T-cell (primary cell): ENCODE data around the gene NCBP2. TPM values are rescaled to one million over a fixed set of nuclear protein-coding genes. Genes with fewer than 3 reads are reported as not detected.

Experiments
- ATAC-seq, 4 experiments: fragments of 200-7000 bp in 3 of 4; fragments of 150-1000 bp in 1 of 4; cut with Tn5 transposase; replicated peaks in 1 of 4; 1 replicate in 3 of 4; 2 replicates in 1 of 4; pipeline ENCODE4 v1.10.0; 2021; ENCODE audit warnings: moderate library complexity in 3 of 4, mild to moderate bottlenecking in 2 of 4, moderate number of reproducible peaks in 1 of 4
- CTCF ChIA-PET, 2 donors: fragments of 300-600 bp; sonication (Branson Sonifier 250); formaldehyde crosslinking; loops; one replicate each; lab custom pipeline; 2022; ENCODE audit warnings: antibody characterized with exemption in 2 of 2; lab: Charles Lee
- POLR2A ChIA-PET, 2 donors: fragments of 300-600 bp; sonication (Branson Sonifier 250); formaldehyde crosslinking; loops; one replicate each; lab custom pipeline; 2022; ENCODE audit warnings: antibody characterized with exemption in 2 of 2; lab: Charles Lee
- DNase-seq, 35 experiments: peaks; one replicate each; pipeline versions ENCODE4 v3.0.0 to v3.0.0-alpha.2; 2013 to 2023
- H3K27ac ChIP-seq: one replicate; pipeline ENCODE4 v1.5.1; 2013; ENCODE audit warnings: low read length
- H3K27me3 ChIP-seq, 2 experiments: replicated peaks in 1 of 2; 1 replicate in 1 of 2; 2 replicates in 1 of 2; pipeline versions ENCODE4 v1.6.1 to v1.7.0; 2013; ENCODE audit warnings: low read length in 1 of 2, mixed read lengths in 1 of 2; ENCODE audit not compliant: control insufficient read depth in 2 of 2, insufficient read depth in 2 of 2; ENCODE audit errors: extremely low read depth in 1 of 2
- H3K36me3 ChIP-seq, 2 donors: 1 replicate in 1 of 2; 2 replicates in 1 of 2; pipeline versions ENCODE4 v1.6.1 to v1.7.0; 2013; ENCODE audit warnings: low read length in 1 of 2; ENCODE audit not compliant: control insufficient read depth in 2 of 2, insufficient read depth in 1 of 2; ENCODE audit errors: extremely low read depth in 1 of 2
- H3K4me1 ChIP-seq, 2 experiments: 1 replicate in 1 of 2; 2 replicates in 1 of 2; pipeline versions ENCODE4 v1.6.1 to v1.7.0; 2013; ENCODE audit warnings: low read length in 2 of 2, mixed read lengths in 1 of 2; ENCODE audit not compliant: insufficient read depth in 2 of 2, control insufficient read depth in 1 of 2; ENCODE audit errors: extremely low read depth in 1 of 2
- H3K4me3 ChIP-seq, 2 donors: 1 replicate in 1 of 2; 2 replicates in 1 of 2; pipeline versions ENCODE4 v1.5.1 to v1.7.0; 2013; ENCODE audit warnings: mild to moderate bottlenecking in 2 of 2, low read length in 1 of 2, moderate library complexity in 1 of 2; ENCODE audit not compliant: control insufficient read depth in 1 of 2; ENCODE audit errors: extremely low read depth in 1 of 2
- H3K9me3 ChIP-seq: 2 replicates; pipeline ENCODE4 v1.7.0; 2013
- H3K27ac Mint-ChIP-seq, 2 donors: one replicate each; pipeline ENCODE4 v1.8.0; 2020 to 2021; ENCODE audit warnings: mild to moderate bottlenecking in 2 of 2, mixed read lengths in 2 of 2
- H3K27me3 Mint-ChIP-seq, 2 donors: one replicate each; pipeline ENCODE4 v1.8.0; 2021 to 2022; ENCODE audit warnings: mixed read lengths in 2 of 2
- H3K36me3 Mint-ChIP-seq: one replicate; pipeline ENCODE4 v1.8.0; 2021; ENCODE audit warnings: mixed read lengths
- H3K4me1 Mint-ChIP-seq, 3 donors: one replicate each; pipeline ENCODE4 v1.8.0; 2020 to 2022; ENCODE audit warnings: mixed read lengths in 3 of 3, mild to moderate bottlenecking in 1 of 3
- H3K4me3 Mint-ChIP-seq, 3 donors: one replicate each; pipeline ENCODE4 v1.8.0; 2020 to 2022; ENCODE audit warnings: mild to moderate bottlenecking in 3 of 3, mixed read lengths in 3 of 3, moderate library complexity in 3 of 3
- H3K9me3 Mint-ChIP-seq, 3 donors: one replicate each; pipeline ENCODE4 v1.8.0; 2020 to 2022; ENCODE audit warnings: mixed read lengths in 3 of 3
- WGBS: methylation state at CpG from one replicate; pipeline ENCODE4 v1.1.5; 2013; ENCODE audit warnings: missing lambda C conversion rate; ENCODE audit not compliant: insufficient coverage; 5-methylcytosine and 5-hydroxymethylcytosine counted together
- total RNA-seq, 35 experiments: library from RNA in 6 of 35; stranded (reverse) in 6 of 35; fragments of 120-200 nt in 1 of 35; gene quantifications; one replicate each; pipeline versions ENCODE4 v1.2.1 to v1.2.4 and lab custom pipeline; 2013 to 2026

The NCBP2 gene
- total RNA-seq, 5 donors from 2014 or later (not counting 1 experiment from before 2014, with no cell fraction given) = 48.4 to 70.6 (median 59.3) TPM

DNA sequence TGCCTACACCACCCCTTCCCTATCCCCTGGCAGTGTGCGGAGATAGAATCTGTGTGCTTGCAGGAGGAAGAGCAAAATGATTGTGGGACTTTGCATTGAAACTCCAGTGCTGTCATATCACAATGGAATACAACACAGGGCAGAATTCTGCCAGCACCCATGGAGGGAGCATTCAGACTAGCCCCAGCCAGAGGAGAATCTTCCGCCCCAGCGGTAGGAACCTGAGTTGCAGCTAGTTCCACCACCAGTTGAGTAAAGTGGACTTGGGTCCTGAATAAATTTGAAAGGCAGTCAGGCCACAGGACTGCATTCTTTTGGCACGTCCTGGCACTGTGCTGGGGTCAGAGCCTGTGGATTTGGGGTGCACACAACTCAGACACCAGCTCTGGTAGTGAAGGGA lies 27.5 kb downstream of the NCBP2 start:
- H3K27ac ChIP-seq = no peak overlapping the region
- ATAC-seq (no peak), DNase-seq (no peak)
- Mint-ChIP-seq H3K27ac (no peak overlapping the region), H3K4me1 (peaks cover 0 to 7% (median 0%) of the 10 kb centered on the region in 3 donors), H3K27me3 (no peaks in the 10 kb centered on the region), H3K36me3 (peaks cover 40% of the 10 kb centered on the region), H3K9me3 (peaks cover 0 to 7% (median 0%) of the 10 kb centered on the region in 3 donors), H3K4me3 (no peak overlapping the region)
- no peaks in the 10 kb centered on the region for H3K4me1 ChIP-seq
- H3K27me3 ChIP-seq = no peaks in the 10 kb centered on the region
- no peak overlapping the region for H3K4me3 ChIP-seq
- POLR2A ChIA-PET = no interaction called here
- H3K36me3 ChIP-seq = peaks cover 6 to 17% of the 10 kb centered on the region in 2 donors
- WGBS = 95% methylated on average over 3 of the region's 4 CpGs
- no peaks in the 10 kb centered on the region for H3K9me3 ChIP-seq
- CTCF ChIA-PET = no interaction called here

DNA sequence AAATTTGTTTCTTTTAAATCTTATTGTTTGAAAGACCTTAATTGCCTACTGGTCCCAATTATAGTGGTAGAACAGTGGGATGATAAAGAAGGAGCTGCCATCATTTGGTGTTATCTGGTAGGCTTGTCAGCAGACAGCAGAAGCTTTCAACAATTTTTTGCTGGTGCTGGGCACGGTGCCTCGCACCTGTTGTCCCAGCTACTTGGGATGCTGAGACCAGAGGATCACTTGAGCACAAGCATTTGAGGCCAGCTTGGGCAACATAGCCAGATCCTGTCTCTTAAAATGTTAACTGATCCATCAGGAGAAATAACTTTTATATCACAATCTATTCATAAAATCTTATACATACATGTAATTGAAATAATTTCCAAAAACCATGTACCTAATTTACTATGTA lies 38.6 kb downstream of the NCBP2 start:
- WGBS = no CpG with 5 or more reads among the region's 2 CpGs
- H3K4me3 ChIP-seq = no peak overlapping the region

DNA sequence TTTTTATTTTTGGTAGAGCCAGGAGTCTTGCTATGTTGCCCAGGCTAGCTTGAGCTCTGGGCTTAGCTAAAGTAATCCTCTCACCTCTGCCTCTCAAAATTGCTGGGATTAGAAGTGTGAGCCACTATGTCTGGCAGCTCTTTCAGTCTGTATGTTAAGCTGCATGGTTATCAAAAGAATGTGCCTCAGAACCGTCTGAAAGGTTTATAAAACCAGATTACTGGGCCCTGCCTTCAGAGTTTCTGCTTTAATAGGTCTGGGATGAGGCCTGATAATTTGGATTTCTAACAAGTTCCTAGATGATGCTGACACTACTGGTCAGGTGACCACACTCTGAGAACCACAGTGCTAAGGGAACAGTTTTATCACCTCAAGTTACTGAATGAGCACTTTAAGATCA lies 40.0 kb downstream of the NCBP2 start:
- H3K4me3 Mint-ChIP-seq = no peak overlapping the region
- Histone ChIP-seq H3K27ac (no peak overlapping the region), H3K4me1 (no peaks in the 10 kb centered on the region), H3K27me3 (no peaks in the 10 kb centered on the region), H3K36me3 (peaks cover 7 to 56% of the 10 kb centered on the region in 2 donors), H3K9me3 (no peaks in the 10 kb centered on the region), H3K4me3 (no peak overlapping the region)
- H3K9me3 Mint-ChIP-seq = no peaks in the 10 kb centered on the region
- peaks cover 55% of the 10 kb centered on the region for H3K36me3 Mint-ChIP-seq
- DNase-seq = no peak
- POLR2A ChIA-PET = interaction anchor here in 1 of 2 donors (0.5 kb wide), 1 partner anchor 816 kb away, joined by 3 read pairs; no protein-coding TSS in a partner anchor
- H3K27me3 Mint-ChIP-seq = no peaks in the 10 kb centered on the region
- ATAC-seq = no peak
- WGBS = 100% methylated on average over 1 of the region's 1 CpG
- H3K4me1 Mint-ChIP-seq = peaks cover 0 to 3% (median 0%) of the 10 kb centered on the region in 3 donors
- CTCF ChIA-PET = no interaction called here
- no peak overlapping the region for H3K27ac Mint-ChIP-seq

More for the DNA sequence above, 38.6 kb downstream of the NCBP2 start:
- H3K27ac ChIP-seq = no peak overlapping the region
- no peak overlapping the region for H3K27ac Mint-ChIP-seq
- ChIA-PET CTCF (interaction anchor here in 1 of 2 donors (0.5 kb wide), 1 partner anchor 9 kb away, joined by 4 read pairs; no protein-coding TSS in a partner anchor), POLR2A (interaction anchor here in 1 of 2 donors (0.6 kb wide), 1 partner anchor 154 kb away, joined by 5 read pairs; no protein-coding TSS in a partner anchor)
- H3K36me3 Mint-ChIP-seq = peaks cover 65% of the 10 kb centered on the region
- H3K4me1 ChIP-seq = no peaks in the 10 kb centered on the region
- H3K9me3 Mint-ChIP-seq = no peaks in the 10 kb centered on the region
- H3K27me3 ChIP-seq = no peaks in the 10 kb centered on the region
- ATAC-seq (no peak), DNase-seq (no peak)
- no peaks in the 10 kb centered on the region for H3K27me3 Mint-ChIP-seq
- no peaks in the 10 kb centered on the region for H3K9me3 ChIP-seq
- no peaks in the 10 kb centered on the region for H3K4me1 Mint-ChIP-seq
- no peak overlapping the region for H3K4me3 Mint-ChIP-seq
- H3K36me3 ChIP-seq = peaks cover 7 to 62% of the 10 kb centered on the region in 2 donors

DNA sequence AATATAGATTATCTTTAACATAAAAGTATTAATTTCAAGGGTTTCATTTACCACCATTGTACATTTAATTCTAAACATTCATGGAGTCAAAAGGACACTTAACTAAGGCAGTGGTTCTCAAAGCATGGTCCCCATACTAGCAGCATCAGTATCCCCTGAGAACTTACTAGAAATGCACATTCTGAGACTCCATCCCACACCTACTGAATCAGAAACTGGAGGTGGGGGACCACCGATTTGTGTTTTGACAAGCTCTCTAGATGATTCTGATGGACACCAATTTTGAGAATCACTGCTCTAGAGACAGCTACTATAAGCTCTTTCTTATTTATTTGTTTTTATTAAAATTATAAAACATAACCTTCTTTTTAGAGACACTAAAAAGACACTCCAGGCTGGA lies 40.6 kb downstream of the NCBP2 start:
- H3K27ac ChIP-seq = no peak overlapping the region
- H3K36me3 ChIP-seq = peaks cover 7 to 51% of the 10 kb centered on the region in 2 donors
- Mint-ChIP-seq H3K36me3 (peaks cover 53% of the 10 kb centered on the region), H3K4me1 (peaks cover 0 to 5% (median under 1%) of the 10 kb centered on the region in 3 donors), H3K27me3 (no peaks in the 10 kb centered on the region), H3K4me3 (no peak overlapping the region), H3K27ac (no peak overlapping the region), H3K9me3 (no peaks in the 10 kb centered on the region)
- H3K4me1 ChIP-seq = no peaks in the 10 kb centered on the region
- no peaks in the 10 kb centered on the region for H3K27me3 ChIP-seq
- no peaks in the 10 kb centered on the region for H3K9me3 ChIP-seq
- no CpG with 5 or more reads among the region's 1 CpG for WGBS
- POLR2A ChIA-PET = interaction anchor here in 1 of 2 donors (0.6 kb wide), 1 partner anchor 192 kb away, joined by 3 read pairs; no protein-coding TSS in a partner anchor
- no peak overlapping the region for H3K4me3 ChIP-seq
- CTCF ChIA-PET = no interaction called here
- DNase-seq (no peak), ATAC-seq (no peak)

DNA sequence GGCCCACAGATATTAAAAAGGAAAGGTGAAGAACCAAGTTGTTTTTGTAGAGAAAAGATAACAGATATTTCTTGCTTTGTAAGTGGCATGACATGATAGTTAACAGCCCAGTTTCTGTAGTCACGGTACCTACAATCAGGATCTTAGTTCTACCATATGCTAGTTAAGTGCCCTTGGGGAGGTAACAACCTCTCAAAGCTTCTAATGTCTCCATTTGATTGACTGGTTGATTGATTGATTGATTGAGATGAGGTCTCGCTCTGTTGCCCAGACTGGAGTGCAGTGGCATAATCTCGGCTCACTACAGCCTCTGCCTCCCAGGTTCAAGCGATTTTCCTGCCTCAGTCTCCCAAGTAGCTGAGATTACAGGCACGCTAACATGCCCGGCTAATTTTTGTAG lies 46.1 kb downstream of the NCBP2 start:
- Mint-ChIP-seq H3K9me3 (no peaks in the 10 kb centered on the region), H3K4me1 (peaks cover 16 to 19% (median 16%) of the 10 kb centered on the region in 3 donors), H3K27ac (no peak overlapping the region), H3K4me3 (no peak overlapping the region), H3K36me3 (peaks cover 25% of the 10 kb centered on the region), H3K27me3 (no peaks in the 10 kb centered on the region)
- no peaks in the 10 kb centered on the region for H3K27me3 ChIP-seq
- 100% methylated on average over 5 of the region's 6 CpGs for WGBS
- ATAC-seq = no peak
- POLR2A ChIA-PET = no interaction called here
- DNase-seq = no peak
- peaks cover 2 to 9% of the 10 kb centered on the region in 2 donors for H3K36me3 ChIP-seq
- CTCF ChIA-PET = no interaction called here
- H3K4me1 ChIP-seq = no peaks in the 10 kb centered on the region
- H3K27ac ChIP-seq = no peak overlapping the region
- H3K4me3 ChIP-seq = no peak overlapping the region
- H3K9me3 ChIP-seq = no peaks in the 10 kb centered on the region

DNA sequence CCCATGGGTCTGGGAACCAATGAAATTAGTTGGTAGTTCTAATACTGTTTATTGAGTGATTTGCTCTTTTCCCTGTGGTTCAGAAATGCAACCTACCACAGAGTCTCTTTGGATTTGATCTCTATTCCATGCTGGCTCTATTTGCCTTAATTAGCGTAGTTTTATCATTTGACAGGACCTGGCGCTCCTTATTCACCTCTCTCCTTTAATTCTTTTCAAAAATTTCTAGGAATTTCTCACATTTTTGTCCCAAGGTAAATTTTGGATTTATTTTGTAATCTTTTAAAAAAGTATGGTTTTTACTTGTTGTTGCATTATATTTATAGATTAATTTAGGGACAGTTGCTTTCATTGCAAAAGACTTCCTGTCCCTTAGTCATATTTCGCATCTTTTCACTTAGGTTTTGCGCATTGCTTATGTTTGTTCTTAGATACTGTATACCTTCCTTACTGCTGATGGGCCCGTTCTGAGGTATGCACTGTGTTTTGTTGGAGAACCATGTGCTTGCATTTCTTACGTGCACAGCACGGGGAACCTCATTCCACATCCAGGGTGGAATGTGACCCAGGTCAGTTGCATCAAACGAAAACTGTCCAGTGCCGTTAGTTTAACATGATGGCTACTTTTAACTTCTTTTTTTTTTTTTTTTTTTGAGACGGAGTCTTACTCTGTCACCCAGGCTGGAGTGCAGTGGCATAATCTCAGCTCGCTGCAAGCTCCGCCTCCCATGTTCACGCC lies 47.6 kb downstream of the NCBP2 start:
- ChIA-PET POLR2A (interaction anchor here in 1 of 2 donors (0.7 kb wide), 1 partner anchor 27 kb away, joined by 3 read pairs; the partner anchor contains the start of gene SENP5), CTCF (interaction anchor here in 1 of 2 donors (0.6 kb wide), 1 partner anchor 9 kb away, joined by 4 read pairs; no protein-coding TSS in a partner anchor)
- Histone ChIP-seq H3K4me3 (no peak overlapping the region), H3K27ac (no peak overlapping the region), H3K36me3 (peaks cover under 1 to 2% of the 10 kb centered on the region in 2 donors), H3K9me3 (no peaks in the 10 kb centered on the region), H3K4me1 (no peaks in the 10 kb centered on the region), H3K27me3 (no peaks in the 10 kb centered on the region)
- no peak for ATAC-seq
- no peaks in the 10 kb centered on the region for H3K9me3 Mint-ChIP-seq
- DNase-seq = no peak
- peaks cover 27 to 34% (median 30%) of the 10 kb centered on the region in 3 donors for H3K4me1 Mint-ChIP-seq
- H3K27ac Mint-ChIP-seq = no peak overlapping the region
- H3K27me3 Mint-ChIP-seq = no peaks in the 10 kb centered on the region
- H3K36me3 Mint-ChIP-seq = peaks cover 13% of the 10 kb centered on the region
- 98% methylated on average over 6 of the region's 13 CpGs for WGBS
- no peak overlapping the region for H3K4me3 Mint-ChIP-seq
